ENCODE data around the gene APPL1.

The APPL1 gene, protein sequence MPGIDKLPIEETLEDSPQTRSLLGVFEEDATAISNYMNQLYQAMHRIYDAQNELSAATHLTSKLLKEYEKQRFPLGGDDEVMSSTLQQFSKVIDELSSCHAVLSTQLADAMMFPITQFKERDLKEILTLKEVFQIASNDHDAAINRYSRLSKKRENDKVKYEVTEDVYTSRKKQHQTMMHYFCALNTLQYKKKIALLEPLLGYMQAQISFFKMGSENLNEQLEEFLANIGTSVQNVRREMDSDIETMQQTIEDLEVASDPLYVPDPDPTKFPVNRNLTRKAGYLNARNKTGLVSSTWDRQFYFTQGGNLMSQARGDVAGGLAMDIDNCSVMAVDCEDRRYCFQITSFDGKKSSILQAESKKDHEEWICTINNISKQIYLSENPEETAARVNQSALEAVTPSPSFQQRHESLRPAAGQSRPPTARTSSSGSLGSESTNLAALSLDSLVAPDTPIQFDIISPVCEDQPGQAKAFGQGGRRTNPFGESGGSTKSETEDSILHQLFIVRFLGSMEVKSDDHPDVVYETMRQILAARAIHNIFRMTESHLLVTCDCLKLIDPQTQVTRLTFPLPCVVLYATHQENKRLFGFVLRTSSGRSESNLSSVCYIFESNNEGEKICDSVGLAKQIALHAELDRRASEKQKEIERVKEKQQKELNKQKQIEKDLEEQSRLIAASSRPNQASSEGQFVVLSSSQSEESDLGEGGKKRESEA

DNA sequence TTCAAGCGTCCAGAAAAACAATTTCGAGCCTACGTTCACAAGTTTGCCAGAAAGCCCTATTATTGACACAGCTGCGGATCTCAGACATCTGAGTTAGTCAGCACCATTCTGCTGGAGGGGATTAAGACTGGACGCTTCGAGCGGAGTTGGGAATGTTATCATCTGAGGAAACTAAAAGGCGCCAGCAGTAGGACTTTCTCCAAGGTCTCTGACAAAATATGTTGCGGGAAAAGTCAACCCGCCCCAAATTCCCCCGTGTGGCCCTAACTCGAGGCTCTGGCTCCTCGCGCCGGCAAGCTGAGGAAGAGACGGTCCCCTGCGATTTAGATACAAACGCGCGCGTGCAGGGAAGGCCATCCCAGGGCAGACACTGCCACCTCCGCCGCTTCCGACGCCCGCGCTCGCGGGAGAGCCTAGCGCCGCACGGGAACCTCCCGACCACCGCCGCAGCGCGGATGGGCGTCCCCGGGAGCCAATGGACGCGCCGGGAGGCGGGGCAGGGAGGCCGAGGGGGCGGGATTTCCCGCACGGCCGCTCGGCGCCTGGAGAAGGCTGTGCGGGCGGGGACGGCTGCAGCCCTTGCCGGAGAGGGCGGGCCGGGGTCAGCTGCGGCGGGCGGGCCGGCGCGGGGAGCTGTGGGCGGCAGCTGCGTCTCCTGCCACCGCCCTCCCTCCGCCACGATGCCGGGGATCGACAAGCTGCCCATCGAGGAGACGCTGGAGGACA is at the start of gene APPL1:
Gene APPL1, plus strand, starts transcription at position 526 of the 726 bp plus-strand sequence. Its CDS starts 155 bp downstream, at position 681.
- peak; percentile 97 for DNase-seq

DNA sequence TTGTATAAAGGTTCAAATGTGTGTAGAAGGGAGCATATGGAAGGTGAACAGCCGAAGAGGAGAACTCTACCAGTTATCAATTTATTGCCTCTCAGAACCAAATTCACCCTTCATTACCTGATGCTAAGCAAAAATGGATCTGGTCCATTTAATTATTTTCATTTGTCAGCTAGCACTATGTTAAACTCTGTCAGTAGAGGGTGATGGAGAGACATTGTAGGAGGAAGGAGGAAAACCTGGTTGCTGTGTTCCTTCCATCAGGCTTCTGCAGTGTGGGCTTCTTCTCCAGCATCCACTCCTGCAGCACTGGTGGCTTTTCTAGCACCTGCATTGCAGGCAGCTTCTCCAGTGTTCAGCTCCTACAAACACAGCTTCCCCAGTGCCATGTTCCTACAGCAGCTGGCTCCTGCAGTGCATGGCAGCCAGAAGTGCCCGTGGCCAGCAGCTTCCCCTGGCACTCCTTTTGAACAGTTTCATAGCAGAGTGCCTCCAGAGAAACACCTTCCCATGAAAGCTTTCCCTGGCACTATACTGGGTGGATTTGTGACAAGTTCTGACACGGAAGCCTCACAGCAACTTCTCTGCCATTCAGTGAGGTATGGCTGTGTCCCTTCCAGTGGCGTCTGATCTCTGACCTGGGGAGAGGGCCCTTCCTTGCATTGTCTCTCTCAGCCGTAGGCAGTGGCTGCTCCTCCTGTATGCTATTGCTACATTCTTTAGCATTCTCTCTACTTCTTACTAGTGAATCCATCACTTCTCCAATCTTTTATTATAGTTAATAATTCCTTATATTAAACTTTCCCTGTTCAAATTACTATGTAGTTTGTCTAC is 47.7 kb upstream of the APPL1 start:
- DNase-seq = no peak

DNA sequence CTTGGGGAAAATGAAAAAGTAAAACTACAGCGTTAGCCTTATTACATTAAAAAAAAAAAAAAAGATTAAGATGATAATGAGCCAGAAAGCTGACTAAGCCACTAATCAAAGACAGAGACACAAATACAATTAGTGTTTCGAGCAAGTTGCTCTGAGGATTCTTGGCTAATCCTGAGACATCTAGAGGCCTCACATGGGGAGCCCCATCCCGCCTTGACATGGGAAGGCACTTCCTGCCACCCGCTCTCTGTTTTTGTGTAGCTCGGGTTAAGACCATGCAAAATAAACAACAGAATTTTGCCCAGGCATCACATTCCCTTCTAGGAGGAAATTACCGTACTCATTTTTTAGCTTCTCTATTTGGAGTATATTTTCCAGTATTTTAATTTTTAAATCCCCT is 43.0 kb upstream of the APPL1 start:
- no peak for DNase-seq

DNA sequence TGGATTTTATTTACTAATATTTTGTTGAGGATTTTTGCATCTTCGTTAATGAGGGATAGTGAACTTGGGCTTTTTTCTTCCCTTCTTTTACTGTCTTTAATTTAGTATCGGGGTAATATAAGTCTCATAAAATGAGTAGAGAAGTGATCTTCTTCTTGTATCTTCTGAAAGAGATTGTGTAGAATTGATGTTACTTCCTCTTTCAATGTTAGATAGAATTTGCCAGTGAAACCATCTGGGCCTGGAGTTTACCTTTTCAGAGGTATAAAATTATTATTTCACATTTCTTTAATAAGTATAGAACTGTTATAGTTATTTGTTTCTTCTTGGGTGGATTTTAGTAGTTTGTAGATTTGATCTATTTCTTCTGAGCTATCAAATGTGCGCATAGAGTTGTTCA is 35.5 kb upstream of the APPL1 start:
- no peak for DNase-seq

DNA sequence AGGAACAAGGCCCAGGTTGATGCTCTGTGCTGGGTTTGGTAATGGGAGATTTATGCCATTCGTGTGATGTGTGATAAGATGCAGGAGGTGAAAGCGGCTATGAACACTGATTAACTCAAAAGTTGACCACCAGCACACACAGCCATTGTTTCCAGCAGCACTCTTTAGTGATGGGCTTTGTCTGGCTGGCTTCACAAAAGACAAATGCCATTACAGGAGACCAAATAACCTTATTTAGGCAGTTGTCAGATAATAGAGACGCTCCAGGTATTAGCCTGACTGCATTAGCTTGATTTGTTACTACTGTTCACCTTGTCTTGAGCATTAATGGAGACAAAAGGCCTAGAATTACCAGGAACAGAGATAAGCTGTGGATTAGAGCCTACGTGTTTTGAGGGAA is 32.9 kb upstream of the APPL1 start:
- no peak for DNase-seq

DNA sequence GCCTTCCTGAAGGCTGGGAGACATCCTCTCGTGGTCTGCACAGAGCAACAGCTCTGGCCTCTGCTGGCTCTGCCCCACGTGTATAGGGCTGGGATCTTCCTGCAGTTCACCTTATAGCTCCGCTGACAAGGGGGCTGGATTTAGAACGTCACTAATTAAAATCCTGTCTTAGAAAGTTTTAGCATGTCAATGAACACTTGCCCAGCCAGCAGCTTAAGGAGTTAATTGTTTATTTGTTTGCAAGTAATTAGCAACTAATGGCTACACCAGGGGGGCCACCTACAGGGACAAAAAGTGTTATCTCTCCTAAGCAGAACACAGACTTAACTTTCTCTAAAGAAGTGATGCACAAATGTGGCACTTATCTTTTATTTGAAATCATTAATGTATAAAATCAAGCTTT is 27.6 kb upstream of the APPL1 start, which contains the start of gene HESX1:
Gene HESX1, minus strand, starts transcription at position 84 of the 403 bp plus-strand sequence. Its CDS starts 60 bp downstream, at position 24.
- no peak for DNase-seq

DNA sequence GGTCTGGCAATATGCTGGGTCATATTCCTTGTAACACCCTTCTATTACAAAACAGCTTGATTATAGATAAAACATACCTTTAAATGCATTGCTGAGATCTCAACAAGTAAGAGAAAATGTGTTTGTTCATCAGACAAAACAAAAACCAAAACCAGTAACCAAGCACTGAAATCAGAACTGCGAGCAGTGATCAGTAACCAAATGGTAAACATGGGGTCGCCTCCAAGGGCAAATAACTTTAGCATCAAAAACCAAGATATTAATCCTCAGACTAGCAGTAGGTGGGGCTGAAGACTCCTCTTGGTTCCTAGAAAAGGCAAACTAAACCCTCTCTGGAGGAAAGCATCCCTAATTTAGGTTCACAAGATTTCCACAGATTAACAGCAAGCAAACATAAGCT is 21.1 kb upstream of the APPL1 start:
- no peak for DNase-seq

DNA sequence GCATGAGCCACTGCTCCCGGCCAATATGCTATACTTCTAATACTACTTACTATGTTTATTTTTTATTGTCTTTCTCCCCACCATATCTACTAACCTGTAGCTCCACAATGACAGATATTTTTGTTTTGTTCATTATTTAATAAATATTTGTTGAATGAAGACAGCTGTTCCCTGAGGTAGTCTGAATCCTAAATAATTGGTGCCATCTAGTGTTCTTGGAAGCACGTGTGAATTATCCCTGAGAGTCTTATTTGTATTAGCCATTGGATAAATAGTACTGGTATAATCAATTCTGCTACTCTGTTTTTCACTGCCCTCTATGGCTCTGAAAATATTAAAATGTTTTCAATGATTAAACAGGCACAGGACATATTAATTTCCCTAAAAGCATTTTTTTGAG is 5.6 kb upstream of the APPL1 start:
- no peak for DNase-seq

DNA sequence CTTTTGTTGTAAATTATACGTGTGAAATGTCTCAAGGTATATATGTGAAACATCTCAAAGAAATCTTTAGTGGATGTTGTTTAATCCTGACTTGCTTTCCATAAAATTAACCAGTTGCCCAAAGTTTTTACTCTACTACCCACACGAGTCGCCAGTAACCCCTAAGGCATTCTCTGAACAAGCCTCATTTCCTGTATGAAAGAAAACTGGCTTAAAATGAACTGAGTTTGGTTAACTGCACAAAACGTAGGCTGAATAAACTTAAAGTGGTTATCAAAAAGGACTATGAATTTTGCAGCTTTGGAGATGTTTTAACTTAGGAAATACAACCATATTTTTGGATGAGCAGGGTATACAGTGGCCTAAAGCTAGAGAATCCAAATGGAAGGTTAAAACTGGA is 2.7 kb upstream of the APPL1 start:
- no peak for DNase-seq

DNA sequence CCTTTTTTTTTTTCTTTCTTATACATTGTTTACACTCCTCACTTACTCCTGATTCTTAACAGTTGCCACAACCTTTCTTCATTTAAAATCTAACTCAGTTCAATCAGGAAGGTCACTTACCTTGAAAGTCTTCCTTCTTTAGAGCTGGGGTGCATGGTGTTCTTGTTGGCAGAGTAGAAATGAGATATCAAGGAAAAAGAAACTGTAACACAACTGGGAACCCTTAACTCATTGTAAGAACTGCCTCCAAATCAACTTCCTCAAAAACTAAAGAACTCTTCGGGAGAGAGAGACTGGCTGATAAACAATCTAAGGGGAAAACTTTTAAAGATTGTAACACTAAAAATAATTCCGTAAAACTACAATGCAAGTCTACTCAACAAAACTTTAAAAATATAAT is 1.4 kb upstream of the APPL1 start:
- no peak for DNase-seq

DNA sequence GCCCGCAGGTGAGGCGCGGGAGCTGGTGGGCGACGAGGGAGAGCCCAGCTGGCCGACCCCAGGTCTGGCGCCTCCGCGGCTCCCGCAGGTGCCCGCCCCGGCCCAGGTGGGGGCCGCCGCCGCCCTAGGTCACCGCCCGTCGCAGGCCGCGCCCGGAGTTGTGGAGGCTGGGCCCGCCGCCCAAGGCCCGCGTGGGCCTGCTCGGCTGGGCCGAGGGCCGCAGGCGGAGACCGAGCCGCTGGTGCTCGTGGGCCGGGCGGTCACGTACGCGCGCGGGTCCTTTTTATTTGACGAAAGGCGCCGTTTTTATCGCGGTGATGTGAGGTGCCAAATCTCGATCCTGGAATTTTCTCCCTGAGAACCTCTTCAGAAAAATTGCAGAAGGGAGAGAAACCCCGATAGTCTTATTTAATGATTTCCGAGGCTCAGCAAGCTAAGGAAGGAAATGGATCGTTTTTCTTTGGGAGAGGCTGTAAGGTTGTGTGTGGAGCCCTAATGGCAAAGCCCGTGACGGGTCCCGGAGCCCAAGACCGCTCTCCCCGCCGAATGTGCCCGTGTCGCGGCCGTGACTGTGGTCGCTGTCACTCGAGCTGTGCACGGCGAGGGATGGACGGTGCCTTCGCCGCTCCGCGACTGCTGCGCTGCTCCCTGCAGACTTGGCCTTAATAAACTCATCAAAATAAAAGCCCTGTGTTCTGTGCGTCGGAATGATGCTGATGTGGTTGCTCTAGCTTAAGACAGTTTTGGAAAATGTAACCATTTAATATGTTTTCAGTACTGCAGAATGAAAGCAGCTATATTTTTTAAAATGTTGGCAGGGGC is 612 bp downstream of the APPL1 start:
- DNase-seq = peak; percentile 72

DNA sequence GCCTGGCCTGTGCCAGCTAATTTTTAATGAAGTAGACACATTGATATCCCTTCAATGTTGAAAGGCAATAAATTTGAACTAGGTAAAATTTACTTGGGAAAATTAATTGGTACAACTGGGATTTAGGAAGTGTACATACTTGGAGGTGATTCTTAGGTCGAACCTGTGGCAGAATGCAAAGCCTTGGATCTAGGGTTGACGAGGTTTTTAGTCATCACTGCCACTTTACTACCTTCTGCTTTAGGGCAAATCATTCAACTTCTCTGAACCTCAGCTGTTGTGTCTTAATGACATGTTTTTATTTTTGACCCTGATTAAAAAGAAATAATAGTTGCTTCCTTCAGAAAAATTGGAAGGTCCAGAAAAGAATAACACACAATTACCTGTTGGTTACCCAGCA is 2.5 kb downstream of the APPL1 start:
- no peak for DNase-seq

DNA sequence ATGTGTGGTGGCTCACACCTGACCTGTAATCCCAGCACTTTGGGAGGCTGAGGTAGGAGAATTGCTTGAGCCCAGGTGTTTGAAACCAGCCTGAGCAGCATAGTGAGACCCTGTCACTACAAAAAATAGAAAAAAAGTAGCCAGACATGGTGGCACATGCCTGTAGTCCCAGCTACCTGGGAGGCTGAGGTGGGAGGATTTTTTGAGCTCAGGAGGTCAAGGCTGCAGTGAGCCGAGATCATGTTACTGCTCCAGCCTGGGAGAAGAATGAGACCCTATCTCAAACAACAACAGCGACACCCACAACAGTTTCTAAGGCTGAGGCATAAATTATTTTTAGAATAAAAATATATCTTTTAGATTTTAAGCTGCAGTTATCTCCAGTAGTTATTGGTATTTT is 6.3 kb downstream of the APPL1 start:
- no peak for DNase-seq

DNA sequence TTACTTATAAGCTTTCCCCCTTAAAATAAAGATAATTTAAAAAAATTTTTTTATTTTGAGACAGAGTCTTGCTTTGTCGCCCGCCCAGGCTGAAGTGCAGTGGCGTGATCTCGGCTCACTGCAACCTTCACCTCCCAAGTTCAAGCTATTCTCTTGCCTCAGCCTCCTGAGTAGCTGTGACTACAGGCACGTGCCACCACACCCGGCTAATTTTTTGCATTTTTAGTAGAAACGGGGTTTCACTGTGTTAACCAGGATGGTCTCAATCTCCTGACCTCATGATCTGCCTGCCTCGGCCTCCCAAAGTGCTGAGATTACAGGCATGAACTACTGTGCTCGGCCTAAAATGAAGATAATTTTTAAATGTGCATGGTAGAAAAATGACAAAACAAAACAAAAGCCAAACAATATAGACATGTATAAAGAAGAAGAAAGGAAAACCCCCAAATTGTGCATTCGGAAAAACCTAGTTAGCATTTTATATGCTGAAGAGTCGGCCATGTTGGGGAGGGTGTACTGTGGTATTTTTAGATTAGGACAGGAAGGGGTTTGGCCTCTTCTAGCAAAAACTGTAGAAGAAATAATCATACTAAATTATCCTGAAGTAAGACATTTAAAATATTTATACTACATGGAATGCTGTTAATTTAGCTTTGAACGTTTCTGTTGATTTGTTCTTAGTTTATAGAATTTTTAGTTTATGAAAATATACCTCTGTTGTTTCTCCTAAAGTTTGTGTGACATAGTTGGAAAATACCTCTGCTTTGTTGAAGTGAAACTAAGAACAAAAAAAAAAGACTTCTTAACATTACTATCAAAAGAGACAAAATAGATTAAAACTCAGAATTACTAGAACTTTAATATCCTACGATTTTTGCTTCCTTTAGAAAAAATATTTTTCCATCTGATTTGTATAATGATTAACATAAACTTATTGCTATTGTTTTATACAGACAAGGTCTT is 7.4 kb downstream of the APPL1 start:
- DNase-seq = no peak

DNA sequence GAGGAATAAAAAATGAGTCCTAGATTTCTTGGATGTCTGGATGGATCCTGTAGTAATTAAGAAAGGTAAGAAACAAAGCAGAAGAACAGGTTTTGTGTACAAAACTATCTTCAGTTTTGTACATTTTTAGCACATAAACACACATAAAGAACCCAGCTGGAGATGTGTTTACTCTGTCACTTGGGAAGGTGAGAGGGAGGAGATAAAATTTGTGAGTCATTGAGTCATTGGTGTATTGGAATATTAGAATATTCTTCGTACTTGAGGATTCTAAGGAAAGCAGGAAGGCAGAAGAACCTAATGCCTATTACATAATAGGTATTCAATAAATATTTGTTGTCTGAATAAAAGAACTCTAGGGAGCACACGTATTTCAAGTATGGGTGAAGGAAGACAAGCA is 17.4 kb downstream of the APPL1 start:
- no peak for DNase-seq

DNA sequence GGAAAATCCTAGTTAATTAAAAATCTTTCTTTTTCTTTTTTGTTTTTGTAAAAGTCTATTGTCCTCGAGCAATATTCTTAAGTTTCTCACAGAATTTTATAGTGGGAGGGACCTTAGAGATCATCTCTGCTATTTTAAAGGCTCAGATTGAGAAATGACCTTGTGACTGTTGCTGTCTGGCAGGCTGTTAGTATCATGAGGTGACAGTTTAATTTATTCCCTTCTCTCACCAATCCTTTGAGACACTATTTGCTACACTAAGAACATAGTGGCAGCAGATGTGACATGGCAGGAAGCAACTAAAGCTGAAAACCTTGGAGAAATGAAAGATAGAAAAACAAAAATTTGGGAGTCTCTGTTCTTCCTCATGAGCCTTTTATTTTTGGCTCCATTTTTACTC is 24.9 kb downstream of the APPL1 start:
- no peak for DNase-seq

DNA sequence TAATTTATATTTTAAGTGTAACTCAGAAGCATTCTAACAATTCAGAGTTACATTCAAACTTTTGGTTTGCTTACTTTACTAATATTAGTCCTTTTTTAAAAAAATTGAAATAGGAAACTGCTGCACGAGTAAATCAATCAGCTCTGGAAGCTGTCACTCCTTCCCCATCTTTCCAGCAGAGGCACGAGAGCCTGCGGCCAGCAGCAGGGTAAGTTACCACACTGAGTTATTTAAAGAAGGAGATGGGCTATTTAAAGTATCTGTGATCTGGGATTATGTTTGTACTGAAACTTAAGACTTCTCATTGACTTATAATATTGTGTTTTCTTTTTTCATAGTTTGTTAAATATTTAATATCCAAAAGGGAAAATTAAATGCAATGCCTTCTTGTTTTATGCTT is 29.3 kb downstream of the APPL1 start:
- no peak for DNase-seq

DNA sequence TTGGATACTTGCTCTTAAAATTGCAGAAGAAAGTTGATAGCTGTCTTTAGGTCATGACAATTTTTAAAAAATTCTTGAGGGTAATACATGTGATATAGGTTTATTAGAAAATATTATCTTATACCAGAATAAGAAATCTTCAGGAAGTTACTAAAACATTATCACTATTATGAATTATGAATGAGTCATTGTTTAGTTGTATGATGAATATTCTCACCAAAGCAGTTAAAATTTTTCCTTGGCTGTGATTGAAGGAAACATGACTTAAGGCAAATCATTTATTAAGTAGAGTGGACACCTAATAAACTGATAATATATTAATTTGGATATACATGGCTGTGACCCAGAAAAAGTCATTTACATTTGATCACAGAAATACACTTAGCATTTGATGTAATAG is 30.1 kb downstream of the APPL1 start:
- no peak for DNase-seq

DNA sequence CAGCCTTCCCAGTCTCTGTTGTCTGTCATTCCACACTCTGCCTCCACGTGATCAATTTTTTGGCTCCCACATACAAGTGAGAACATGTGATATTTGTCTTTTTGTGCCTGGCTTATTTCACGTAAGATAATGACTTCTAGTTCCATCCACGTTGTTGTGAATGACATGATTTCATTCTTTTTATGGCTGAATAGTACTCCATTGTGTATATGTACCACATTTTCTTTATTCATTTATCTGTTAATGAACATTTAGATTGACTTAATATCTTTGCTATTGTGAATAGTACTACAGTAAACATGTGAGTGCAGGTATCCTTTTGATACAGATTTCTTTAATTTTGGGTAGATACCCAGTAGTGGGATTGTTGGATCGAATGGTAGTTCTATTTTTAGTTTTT is 33.6 kb downstream of the APPL1 start:
- no peak for DNase-seq

DNA sequence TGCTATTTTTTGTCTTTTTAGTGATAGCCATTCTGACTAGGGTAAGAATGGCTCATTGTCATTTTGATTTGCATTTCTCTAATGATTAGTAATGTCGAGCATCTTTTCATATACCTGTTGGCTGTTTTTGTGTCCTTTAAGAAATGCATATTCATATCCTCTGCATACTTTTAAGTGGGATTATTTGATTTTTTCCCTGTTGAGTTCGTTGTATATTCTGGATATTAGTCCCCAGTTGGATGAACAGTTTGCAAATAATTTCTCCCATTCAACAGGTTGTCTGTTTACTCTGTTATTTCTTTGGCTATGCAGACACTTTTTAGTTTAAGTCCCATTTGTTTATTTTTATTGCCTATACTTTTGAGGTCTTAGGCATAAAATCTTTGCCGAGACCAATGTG is 34.4 kb downstream of the APPL1 start:
- no peak for DNase-seq

DNA sequence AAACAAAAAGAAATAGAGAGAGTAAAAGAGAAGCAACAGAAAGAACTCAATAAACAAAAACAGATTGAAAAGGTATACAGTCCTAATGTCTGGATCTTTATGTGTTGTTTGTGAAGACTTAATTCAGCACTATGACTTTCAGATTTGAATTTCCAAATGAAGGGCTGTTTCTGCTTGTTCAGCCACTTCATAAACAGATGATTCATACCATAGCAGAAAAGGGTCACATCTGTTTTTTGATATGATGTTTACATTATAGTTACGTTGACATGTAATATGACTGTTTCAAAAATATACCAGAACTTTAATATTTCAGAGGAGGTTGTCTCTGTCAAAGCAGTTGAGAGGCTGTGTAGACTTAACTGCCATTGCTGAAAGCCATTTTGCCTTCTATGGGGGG is 40.9 kb downstream of the APPL1 start:
- DNase-seq = no peak

All from right hindlimb (tissue), 1 donor.